Lung (tissue), 12 donors: Measurements from ENCODE around the gene TTC28. TPM values are rescaled to one million over a fixed set of nuclear protein-coding genes. Genes with fewer than 3 reads are reported as not detected.

Source experiments
- ATAC-seq: fragments of 200-7000 bp; cut with Tn5 transposase; one replicate; pipeline ENCODE4 v1.9.1; 2020; ENCODE audit warnings: moderate number of reproducible peaks; ENCODE audit not compliant: insufficient read depth, low FRiP score
- DNase-seq, 3 donors: peaks; one replicate each; pipeline ENCODE4 v3.0.0-alpha.2; 2013 to 2017
- H3K27ac ChIP-seq, 2 donors: one replicate each; pipeline ENCODE4 v1.5.1; 2013; ENCODE audit warnings: mild to moderate bottlenecking in 2 of 2, moderate library complexity in 2 of 2, control low read depth in 1 of 2, inconsistent platforms in 1 of 2, low read depth in 1 of 2, low read length in 1 of 2
- H3K27me3 ChIP-seq, 3 donors: one replicate each; pipeline ENCODE4 v1.5.1; 2013; ENCODE audit warnings: low read length in 2 of 3; ENCODE audit not compliant: control insufficient read depth in 3 of 3, insufficient read depth in 3 of 3
- H3K36me3 ChIP-seq, 4 donors: one replicate each; pipeline ENCODE4 v1.5.1; 2013; ENCODE audit warnings: low read length in 4 of 4, mild to moderate bottlenecking in 1 of 4, moderate library complexity in 1 of 4; ENCODE audit not compliant: control insufficient read depth in 4 of 4, insufficient read depth in 4 of 4
- H3K4me1 ChIP-seq, 5 donors: one replicate each; pipeline ENCODE4 v1.5.1; 2013; ENCODE audit warnings: low read length in 5 of 5, mild to moderate bottlenecking in 2 of 5, moderate library complexity in 1 of 5; ENCODE audit not compliant: control insufficient read depth in 5 of 5, insufficient read depth in 5 of 5
- H3K4me3 ChIP-seq: one replicate; pipeline ENCODE4 v1.5.1; 2013; ENCODE audit warnings: mild to moderate bottlenecking, control low read depth, moderate library complexity
- H3K9ac ChIP-seq, 2 donors: one replicate each; pipeline ENCODE4 v1.5.1; 2013; ENCODE audit warnings: low read length in 2 of 2, control low read depth in 1 of 2; ENCODE audit not compliant: insufficient read depth in 1 of 2
- H3K9me3 ChIP-seq, 4 donors: one replicate each; pipeline ENCODE4 v1.5.1; 2013; ENCODE audit warnings: low read length in 3 of 4, mild to moderate bottlenecking in 1 of 4, moderate library complexity in 1 of 4; ENCODE audit not compliant: control insufficient read depth in 4 of 4, insufficient read depth in 3 of 4
- WGBS, 2 donors: extraction: QIAGEN DNeasy Blood & Tissue Kit; methylation state at CpG; one replicate each; pipeline ENCODE4 v1.1.7; 2013; 5-methylcytosine and 5-hydroxymethylcytosine counted together
- polyA plus RNA-seq, 2 donors: library from polyadenylated mRNA; stranded (reverse); fragments of 200-250 nt; gene quantifications; one replicate each; pipeline ENCODE4 v1.2.1, GENCODE V29; 2013
- total RNA-seq, 2 donors: library from RNA; depleted of rRNA in 1 of 2; stranded (reverse); fragments of >200 nt in 1 of 2; gene quantifications; one replicate each; pipeline ENCODE4 v1.2.1, GENCODE V29; 2014 to 2021
- TF ChIP-seq, protein P1 (sequence below): IDR thresholded peaks from 2 replicates; pipeline ENCODE4 v1.5.1; 2012; ENCODE audit warnings: mild to moderate bottlenecking; ENCODE audit errors: control extremely low read depth, extremely low read depth
- donor health status: control.
- donor health status: control.
- donor health status: Bipolar disorder and iron deficiency.
- donor health status: healthy.
- donor health status: DM: yes; HTN: yes; CAD: no.

Gene TTC28
- total and polyA plus RNA-seq, 4 donors, result 4.7 to 72.2 (median 24.8) TPM

DNA sequence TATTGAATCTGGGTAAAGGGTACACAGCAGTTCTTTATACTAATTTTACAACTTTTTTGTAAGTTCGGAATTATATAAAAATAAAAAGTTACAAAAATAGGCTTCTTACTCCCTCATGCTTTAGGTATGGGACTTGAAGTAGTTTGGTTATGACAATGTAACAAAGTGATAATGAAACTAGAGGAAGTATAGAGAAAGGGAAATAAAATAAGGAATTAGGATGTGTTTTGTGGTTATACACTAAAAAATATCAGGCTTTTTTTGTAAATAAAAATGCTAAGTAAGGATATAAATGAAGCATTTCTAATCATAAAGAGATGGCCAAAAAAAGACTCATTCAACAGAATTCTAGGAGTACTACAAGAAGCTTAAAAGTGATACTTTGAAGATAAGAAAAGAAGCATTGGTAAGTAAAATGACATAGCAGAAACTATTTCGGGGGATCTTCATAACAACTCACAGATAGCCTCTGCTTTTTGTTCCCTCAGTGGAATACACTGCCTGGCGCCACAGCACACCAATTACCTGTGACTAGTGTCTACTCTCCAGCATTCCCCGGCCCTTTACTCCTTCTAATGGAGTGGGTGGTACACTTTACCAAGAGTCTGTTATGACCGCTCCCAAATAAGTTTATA is 437.9 kb downstream of the TTC28 start:
- TF ChIP-seq, protein P1, sequence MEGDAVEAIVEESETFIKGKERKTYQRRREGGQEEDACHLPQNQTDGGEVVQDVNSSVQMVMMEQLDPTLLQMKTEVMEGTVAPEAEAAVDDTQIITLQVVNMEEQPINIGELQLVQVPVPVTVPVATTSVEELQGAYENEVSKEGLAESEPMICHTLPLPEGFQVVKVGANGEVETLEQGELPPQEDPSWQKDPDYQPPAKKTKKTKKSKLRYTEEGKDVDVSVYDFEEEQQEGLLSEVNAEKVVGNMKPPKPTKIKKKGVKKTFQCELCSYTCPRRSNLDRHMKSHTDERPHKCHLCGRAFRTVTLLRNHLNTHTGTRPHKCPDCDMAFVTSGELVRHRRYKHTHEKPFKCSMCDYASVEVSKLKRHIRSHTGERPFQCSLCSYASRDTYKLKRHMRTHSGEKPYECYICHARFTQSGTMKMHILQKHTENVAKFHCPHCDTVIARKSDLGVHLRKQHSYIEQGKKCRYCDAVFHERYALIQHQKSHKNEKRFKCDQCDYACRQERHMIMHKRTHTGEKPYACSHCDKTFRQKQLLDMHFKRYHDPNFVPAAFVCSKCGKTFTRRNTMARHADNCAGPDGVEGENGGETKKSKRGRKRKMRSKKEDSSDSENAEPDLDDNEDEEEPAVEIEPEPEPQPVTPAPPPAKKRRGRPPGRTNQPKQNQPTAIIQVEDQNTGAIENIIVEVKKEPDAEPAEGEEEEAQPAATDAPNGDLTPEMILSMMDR, result no peak
- no peak overlapping the region for H3K9ac ChIP-seq
- no peak overlapping the region for H3K4me3 ChIP-seq
- H3K4me1 ChIP-seq, result peaks cover 0 to 14% (median 0%) of the 10 kb centered on the region in 5 donors
- ATAC-seq, result no peak
- no peak overlapping the region for H3K27ac ChIP-seq
- H3K9me3 ChIP-seq, result no peaks in the 10 kb centered on the region
- WGBS, 2 donors, result 71 to 86% methylated on average over 5 of the region's 5 CpGs
- no peaks in the 10 kb centered on the region for H3K27me3 ChIP-seq
- no peak for DNase-seq
- H3K36me3 ChIP-seq, result no peaks in the 10 kb centered on the region

DNA sequence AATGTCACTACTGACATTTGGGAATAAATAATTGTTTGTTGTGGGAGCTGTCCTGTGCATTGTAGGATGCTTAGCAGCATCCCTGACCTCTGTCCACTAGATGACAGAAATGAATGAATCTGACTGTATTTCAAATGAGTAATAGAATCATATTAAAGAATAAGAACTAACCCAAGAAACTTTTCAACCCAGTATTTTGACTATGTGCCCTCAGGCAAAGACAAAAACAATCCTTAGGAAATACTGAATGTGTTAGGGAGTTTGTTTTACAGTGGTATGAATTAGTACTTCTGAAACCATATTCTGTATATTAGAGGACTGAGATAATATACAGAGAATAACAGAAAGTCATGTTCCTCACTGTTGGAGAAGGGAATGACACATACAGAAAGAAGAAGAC is 439.7 kb downstream of the TTC28 start:
- no peak overlapping the region for H3K4me3 ChIP-seq
- ATAC-seq (no peak), DNase-seq (no peak)
- no peaks in the 10 kb centered on the region for H3K27me3 ChIP-seq
- H3K9ac ChIP-seq, result no peak overlapping the region
- H3K4me1 ChIP-seq, result peaks cover 0 to 12% (median 0%) of the 10 kb centered on the region in 5 donors
- TF ChIP-seq, protein P1, result no peak
- H3K27ac ChIP-seq, result no peak overlapping the region
- H3K36me3 ChIP-seq, result no peaks in the 10 kb centered on the region
- H3K9me3 ChIP-seq, result no peaks in the 10 kb centered on the region

DNA sequence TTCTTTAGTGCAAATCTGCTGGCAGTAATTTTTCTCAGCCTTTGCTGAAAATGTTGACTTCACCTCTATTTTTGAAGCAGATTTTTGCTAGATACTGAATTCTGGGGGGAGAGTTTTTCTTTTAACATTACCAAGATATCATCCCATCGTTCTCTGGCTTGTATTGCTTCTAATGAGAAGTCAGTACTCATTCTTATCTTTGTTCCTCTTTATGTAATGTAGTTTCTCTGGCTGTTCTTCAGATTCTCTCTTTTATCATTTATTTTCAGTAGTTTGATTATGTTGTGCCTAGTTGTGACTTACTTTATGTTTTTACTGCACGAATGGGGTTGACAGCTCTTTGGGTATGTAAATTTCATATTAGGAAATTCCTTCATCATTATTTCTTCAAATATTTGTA is 441.9 kb downstream of the TTC28 start:
- Histone ChIP-seq H3K27me3 (no peaks in the 10 kb centered on the region), H3K4me1 (peaks cover 0 to 3% (median 0%) of the 10 kb centered on the region in 5 donors), H3K36me3 (no peaks in the 10 kb centered on the region), H3K9me3 (no peaks in the 10 kb centered on the region), H3K4me3 (no peak overlapping the region), H3K27ac (no peak overlapping the region), H3K9ac (no peak overlapping the region)
- no peak for DNase-seq
- WGBS, 2 donors, result 93 to 100% methylated on average over 2 of the region's 2 CpGs
- ATAC-seq, result no peak
- TF ChIP-seq, protein P1, result no peak

DNA sequence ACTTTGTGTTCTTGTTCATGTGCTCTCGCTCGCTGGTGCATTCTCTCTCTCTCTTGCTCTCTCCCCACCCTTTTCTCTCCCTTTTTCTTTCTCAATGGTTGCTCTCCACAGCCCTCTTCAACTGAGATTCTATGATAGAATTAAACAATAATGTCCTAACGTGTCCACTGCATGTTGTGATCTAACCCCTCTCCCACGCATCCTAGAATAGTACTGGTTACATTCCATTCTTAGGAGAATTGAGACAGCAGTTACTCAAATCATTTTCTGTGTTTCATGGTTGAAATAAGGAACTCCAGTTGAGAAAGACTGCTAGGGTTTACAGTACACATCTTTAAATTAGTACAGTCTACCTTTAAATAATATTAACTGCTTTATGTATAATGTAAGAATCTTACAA is 442.5 kb downstream of the TTC28 start:
- TF ChIP-seq, protein P1, result no peak
- 82 to 92% methylated on average over 4 of the region's 4 CpGs for WGBS, 2 donors
- no peak for DNase-seq
- H3K9ac ChIP-seq, result no peak overlapping the region
- H3K4me1 ChIP-seq, result peaks cover 0 to 4% (median 0%) of the 10 kb centered on the region in 5 donors
- H3K27ac ChIP-seq, result no peak overlapping the region
- no peak overlapping the region for H3K4me3 ChIP-seq
- no peak for ATAC-seq
- H3K36me3 ChIP-seq, result no peaks in the 10 kb centered on the region
- H3K27me3 ChIP-seq, result no peaks in the 10 kb centered on the region
- no peaks in the 10 kb centered on the region for H3K9me3 ChIP-seq
